Activated gamma-delta T cell treated with Interleukin-2 at 50 U/mL for 16 hours (primary cell): ENCODE measurements around the gene LRIT1.
A peak's percentile ranks its signal among the peaks of the same experiment; 100 is the strongest.
"Not testable (repeated sequence)": the region's sequence is repeated elsewhere in the genome, so short reads cannot be mapped to it uniquely, and the experiment has no call there.

ENCODE experiments used
- DNase-seq: peaks from one replicate; pipeline ENCODE4 v3.0.0-alpha.2; 2020

Gene LRIT1

GRCh38 chr10:84241185-84241790 lies at the start of gene LRIT1:
Gene LRIT1 (minus strand): TSS chr10:84241546. CDS start chr10:84241439, 107 bp downstream.
- DNase-seq, result no peak

- no peak for DNase-seq
These were observed 48.9 kb upstream of the LRIT1 start for GRCh38 chr10:84290235-84290634.

GRCh38 chr10:84289521-84290200 lies 48.3 kb upstream of the LRIT1 start:
- no peak for DNase-seq

GRCh38 chr10:84288151-84288550 lies 46.8 kb upstream of the LRIT1 start:
- no peak for DNase-seq

- no peak for DNase-seq
These were observed 45.3 kb upstream of the LRIT1 start for GRCh38 chr10:84286695-84287094.

GRCh38 chr10:84279876-84280475 lies 38.6 kb upstream of the LRIT1 start:
- not testable (repeated sequence) for DNase-seq

GRCh38 chr10:84270708-84271107 lies 29.4 kb upstream of the LRIT1 start:
- no peak for DNase-seq

GRCh38 chr10:84269773-84270172 lies 28.4 kb upstream of the LRIT1 start:
- no peak for DNase-seq

- DNase-seq, result no peak
These were observed 27.8 kb upstream of the LRIT1 start for GRCh38 chr10:84269162-84269561.

- peak; percentile 64 for DNase-seq
These were observed 26.3 kb upstream of the LRIT1 start for GRCh38 chr10:84267503-84268126.

- no peak for DNase-seq
These were observed 24.1 kb upstream of the LRIT1 start for GRCh38 chr10:84265418-84265817.

GRCh38 chr10:84264611-84265141 lies 23.3 kb upstream of the LRIT1 start:
- DNase-seq, result peak; percentile 71

GRCh38 chr10:84263716-84264115 lies 22.4 kb upstream of the LRIT1 start:
- no peak for DNase-seq

GRCh38 chr10:84262190-84262956 lies 21.0 kb upstream of the LRIT1 start:
- DNase-seq, result no peak

- no peak for DNase-seq
These were observed 20.0 kb upstream of the LRIT1 start for GRCh38 chr10:84261236-84261915.

GRCh38 chr10:84258034-84258695 lies 16.8 kb upstream of the LRIT1 start:
- DNase-seq, result no peak

- DNase-seq, result no peak
These were observed 16.1 kb upstream of the LRIT1 start for GRCh38 chr10:84257343-84258020.

GRCh38 chr10:84256510-84257342 lies 15.4 kb upstream of the LRIT1 start:
- DNase-seq, result peak; percentile 28

- no peak for DNase-seq
These were observed 13.5 kb upstream of the LRIT1 start for GRCh38 chr10:84254552-84255478.
